Vagina (tissue), 2 donors: ENCODE results near the gene LRRC7. TPM values are rescaled to one million over a fixed set of nuclear protein-coding genes. Genes with fewer than 3 reads are reported as not detected.

ENCODE experiments used
- DNase-seq, 2 donors: peaks; one replicate each; pipeline ENCODE4 v3.0.0-alpha.2; 2017; ENCODE audit errors: extremely low spot score in 2 of 2
- H3K27ac ChIP-seq: fragments of 200-600 bp; sonication (generic); one replicate; pipeline ENCODE4 v1.5.1; 2019
- H3K27me3 ChIP-seq: fragments of 200-600 bp; sonication (generic); one replicate; pipeline ENCODE4 v1.5.1; 2019
- H3K36me3 ChIP-seq, 2 donors: fragments of 200-600 bp; sonication (generic); one replicate each; pipeline ENCODE4 v1.5.1; 2017 to 2019
- H3K4me1 ChIP-seq: fragments of 200-600 bp; sonication (generic); one replicate; pipeline ENCODE4 v1.5.1; 2019
- H3K4me3 ChIP-seq, 2 donors: fragments of 200-600 bp; sonication (generic); 1 replicate in 1 of 2; 2 replicates in 1 of 2; pipeline ENCODE4 v1.5.1; 2016 to 2019
- H3K9me3 ChIP-seq: fragments of 200-600 bp; sonication (generic); one replicate; pipeline ENCODE4 v1.5.1; 2019
- CTCF ChIP-seq, 3 experiments: fragments of 450-650 bp in 2 of 3; fragments of 200-600 bp in 1 of 3; sonication (generic) in 1 of 3; IDR thresholded peaks; one replicate each; pipeline ENCODE4 v1.5.1; 2017 to 2019; ENCODE audit warnings: antibody characterized with exemption in 3 of 3, mild to moderate bottlenecking in 2 of 3, moderate library complexity in 2 of 3
- POLR2A ChIP-seq, 2 donors: fragments of 450-650 bp; IDR thresholded peaks; one replicate each; pipeline ENCODE4 v1.6.1; 2017; ENCODE audit warnings: antibody characterized with exemption in 2 of 2, mild to moderate bottlenecking in 2 of 2, moderate library complexity in 2 of 2
- POLR2AphosphoS5 ChIP-seq, 2 donors: sonication (generic); formaldehyde crosslinking; IDR thresholded peaks; one replicate each; pipeline ENCODE4 v1.9.0; 2017; ENCODE audit warnings: antibody characterized with exemption in 2 of 2, mild to moderate bottlenecking in 2 of 2, low read depth in 1 of 2; ENCODE audit not compliant: insufficient read depth in 1 of 2
- intact Hi-C: fragments of 100-400 bp; cut with DNase I; formaldehyde crosslinking; loops from one replicate; pipeline ENCODE4 v1.15.1; 2023
- total RNA-seq: library from RNA; depleted of rRNA; stranded (reverse); fragments of >200 nt; gene quantifications from one replicate; pipeline ENCODE4 v1.2.3, GENCODE V29; 2016

LRRC7 gene
- total RNA-seq, 1 donor from 2014 or later: not detected

- Histone ChIP-seq H3K9me3 (no peaks in the 10 kb centered on the region), H3K4me3 (no peak overlapping the region), H3K27ac (no peak overlapping the region), H3K27me3 (no peaks in the 10 kb centered on the region), H3K36me3 (no peaks in the 10 kb centered on the region), H3K4me1 (peaks cover 25% of the 10 kb centered on the region)
- TF ChIP-seq CTCF (IDR thresholded peaks at IDR 0.05): no peak
- TF ChIP-seq POLR2AphosphoS5 (IDR thresholded peaks at IDR 0.05; ENCODE audit: insufficient read depth in 1 of 2, low read depth in 1 of 2): no peak
- no peak for TF ChIP-seq POLR2A (IDR thresholded peaks at IDR 0.05)
- intact Hi-C loops: no loop called here
- DNase-seq: no peak
Measured at GRCh38 chr1:69913977-69914376, 346.3 kb downstream of the LRRC7 start.

- no peaks in the 10 kb centered on the region for H3K36me3 ChIP-seq
- no peak overlapping the region for H3K4me3 ChIP-seq
- H3K4me1 ChIP-seq: peaks cover 25% of the 10 kb centered on the region
- intact Hi-C loops: no loop called here
- no peak for DNase-seq
- no peak overlapping the region for H3K27ac ChIP-seq
- TF ChIP-seq POLR2AphosphoS5 (IDR thresholded peaks at IDR 0.05; ENCODE audit: insufficient read depth in 1 of 2, low read depth in 1 of 2) (no peak), POLR2A (IDR thresholded peaks at IDR 0.05) (no peak), CTCF (IDR thresholded peaks at IDR 0.05) (no peak)
- H3K9me3 ChIP-seq: no peaks in the 10 kb centered on the region
- no peaks in the 10 kb centered on the region for H3K27me3 ChIP-seq
Measured at GRCh38 chr1:69914976-69915765, 347.4 kb downstream of the LRRC7 start.

GRCh38 chr1:69919129-69919921 lies 351.6 kb downstream of the LRRC7 start:
- Histone ChIP-seq H3K9me3 (no peaks in the 10 kb centered on the region), H3K4me1 (peaks cover 9% of the 10 kb centered on the region), H3K27ac (no peak overlapping the region), H3K27me3 (no peaks in the 10 kb centered on the region), H3K36me3 (no peaks in the 10 kb centered on the region), H3K4me3 (no peak overlapping the region)
- TF ChIP-seq POLR2AphosphoS5 (IDR thresholded peaks at IDR 0.05; ENCODE audit: insufficient read depth in 1 of 2, low read depth in 1 of 2): no peak
- TF ChIP-seq CTCF (IDR thresholded peaks at IDR 0.05): no peak
- TF ChIP-seq POLR2A (IDR thresholded peaks at IDR 0.05): no peak
- intact Hi-C loops: no loop called here
- no peak for DNase-seq

- H3K4me1 ChIP-seq: peaks cover 4% of the 10 kb centered on the region
- H3K36me3 ChIP-seq: no peaks in the 10 kb centered on the region
- no peak overlapping the region for H3K27ac ChIP-seq
- no peak for DNase-seq
- H3K4me3 ChIP-seq: no peak overlapping the region
- no peak for TF ChIP-seq POLR2A (IDR thresholded peaks at IDR 0.05)
- TF ChIP-seq CTCF (IDR thresholded peaks at IDR 0.05): no peak
- no peak for TF ChIP-seq POLR2AphosphoS5 (IDR thresholded peaks at IDR 0.05; ENCODE audit: insufficient read depth in 1 of 2, low read depth in 1 of 2)
- H3K9me3 ChIP-seq: no peaks in the 10 kb centered on the region
- no peaks in the 10 kb centered on the region for H3K27me3 ChIP-seq
- intact Hi-C loops: no loop called here
Measured at GRCh38 chr1:69919922-69920273, 352.2 kb downstream of the LRRC7 start.

GRCh38 chr1:69920426-69920825 lies 352.7 kb downstream of the LRRC7 start:
- no peaks in the 10 kb centered on the region for H3K4me1 ChIP-seq
- TF ChIP-seq POLR2AphosphoS5 (IDR thresholded peaks at IDR 0.05; ENCODE audit: insufficient read depth in 1 of 2, low read depth in 1 of 2) (no peak), POLR2A (IDR thresholded peaks at IDR 0.05) (no peak), CTCF (IDR thresholded peaks at IDR 0.05) (no peak)
- no peaks in the 10 kb centered on the region for H3K27me3 ChIP-seq
- no peak overlapping the region for H3K27ac ChIP-seq
- DNase-seq: no peak
- no peaks in the 10 kb centered on the region for H3K36me3 ChIP-seq
- no peaks in the 10 kb centered on the region for H3K9me3 ChIP-seq
- H3K4me3 ChIP-seq: no peak overlapping the region
- intact Hi-C loops: no loop called here
